HG02588 (cell line): ENCODE data around the gene LEAP2.
"Not testable (repeated sequence)": the region's sequence is repeated elsewhere in the genome, so short reads cannot be mapped to it uniquely, and the experiment has no call there.

Experiments
- ATAC-seq: cut with Tn5 transposase; IDR thresholded peaks from one replicate; pipeline ENCODE4 v1.9.1; 2021; ENCODE audit warnings: mild to moderate bottlenecking, moderate library complexity; ENCODE audit not compliant: unreplicated experiment

LEAP2 gene

GRCh38 chr5:132840313-132840712 is 33.2 kb upstream of the LEAP2 start:
- ATAC-seq, result no peak

DNA sequence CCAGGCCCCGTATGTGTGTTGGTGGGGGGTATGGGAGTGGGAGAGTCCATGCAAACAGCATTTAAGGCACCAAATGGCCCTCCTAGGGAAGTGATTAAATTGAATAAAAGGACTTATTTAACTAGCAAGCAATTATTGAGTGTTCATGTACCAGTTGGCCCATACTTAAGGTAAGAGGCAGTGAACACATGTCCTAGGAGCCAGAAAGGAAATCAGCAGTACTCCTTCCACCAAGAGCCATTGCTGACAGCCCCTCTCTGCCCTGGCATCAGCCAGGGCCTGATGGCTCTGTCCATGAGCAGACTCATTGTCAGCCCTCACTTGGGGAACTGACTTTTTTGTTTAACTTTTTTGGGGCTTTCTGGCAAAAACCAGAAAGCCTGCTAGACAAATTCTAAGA is 32.6 kb upstream of the LEAP2 start:
- no peak for ATAC-seq

DNA sequence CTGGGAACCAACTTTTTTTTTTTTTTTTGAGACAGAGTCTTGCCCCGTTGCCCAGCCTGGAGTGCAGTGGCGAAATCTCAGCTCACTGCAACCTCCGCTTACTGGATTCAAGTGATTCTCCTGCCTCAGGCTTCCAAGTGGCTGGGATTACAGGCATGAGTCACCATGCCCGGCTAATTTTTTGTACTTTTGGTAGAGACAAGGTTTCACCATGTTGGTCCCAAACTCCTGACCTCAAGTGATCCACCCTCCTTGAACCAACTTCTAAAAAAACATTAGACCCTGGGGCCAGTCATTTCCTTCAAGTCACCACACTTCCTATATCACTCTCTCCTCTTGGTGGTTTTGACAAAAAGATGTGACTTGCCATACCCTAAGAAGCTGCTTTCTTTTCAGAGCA is 32.2 kb upstream of the LEAP2 start:
- ATAC-seq, result no peak

DNA sequence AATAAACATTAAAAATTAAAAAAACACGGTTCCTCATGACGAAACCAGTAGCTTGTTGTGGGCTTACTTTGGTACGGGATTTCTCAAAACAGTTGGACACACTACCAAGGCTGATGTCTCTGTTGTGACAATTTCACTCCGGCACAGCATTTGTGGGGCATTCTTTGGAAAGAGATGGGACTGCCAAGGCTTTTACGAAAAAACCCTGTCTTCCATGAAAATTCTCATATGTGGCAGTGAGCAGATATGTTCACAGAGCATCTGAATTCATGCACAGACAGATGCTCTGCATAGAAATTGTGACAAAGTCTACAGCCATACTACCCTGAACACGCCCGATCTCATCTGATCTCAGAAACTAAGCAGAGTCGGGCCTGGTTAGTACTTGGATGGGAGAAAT is 25.2 kb upstream of the LEAP2 start:
- ATAC-seq, result no peak

DNA sequence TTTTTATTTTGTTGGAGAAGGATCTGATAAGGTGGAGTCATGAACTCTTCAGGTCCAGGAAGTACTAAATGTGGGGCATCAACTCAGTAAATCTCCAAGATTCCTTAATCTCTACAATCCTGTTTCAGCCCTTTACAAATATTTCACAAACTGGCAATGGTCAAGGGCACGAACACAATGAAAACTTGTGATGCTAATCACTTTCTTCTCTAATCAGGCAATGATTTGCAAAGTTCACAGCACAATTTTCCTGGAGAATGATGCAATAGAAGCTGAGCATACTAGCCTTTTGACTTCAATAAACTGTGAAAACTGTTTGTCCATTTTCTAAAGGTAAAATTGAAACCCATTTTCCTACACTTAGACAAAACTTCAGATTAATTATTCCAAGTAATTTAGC is 24.1 kb upstream of the LEAP2 start:
- ATAC-seq, result no peak

DNA sequence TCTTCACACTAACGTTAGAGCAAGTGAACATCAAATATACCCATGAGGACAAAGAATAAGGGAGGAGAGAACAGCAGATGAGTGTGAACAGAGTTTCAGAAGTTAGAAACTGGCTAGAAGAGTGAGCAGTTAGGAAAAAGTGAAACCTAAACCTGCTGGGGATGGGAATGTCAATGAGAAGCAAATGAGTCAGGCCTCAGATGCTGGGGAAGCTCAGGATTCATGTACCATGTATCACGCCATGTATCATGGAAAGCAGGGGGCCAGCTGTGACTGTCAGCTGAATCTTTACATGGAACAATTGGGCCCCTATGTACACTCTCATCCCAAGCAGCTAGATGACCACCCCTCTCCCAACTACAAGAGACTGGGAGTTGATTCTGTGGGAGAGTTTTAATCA is 23.4 kb upstream of the LEAP2 start:
- ATAC-seq, result no peak

DNA sequence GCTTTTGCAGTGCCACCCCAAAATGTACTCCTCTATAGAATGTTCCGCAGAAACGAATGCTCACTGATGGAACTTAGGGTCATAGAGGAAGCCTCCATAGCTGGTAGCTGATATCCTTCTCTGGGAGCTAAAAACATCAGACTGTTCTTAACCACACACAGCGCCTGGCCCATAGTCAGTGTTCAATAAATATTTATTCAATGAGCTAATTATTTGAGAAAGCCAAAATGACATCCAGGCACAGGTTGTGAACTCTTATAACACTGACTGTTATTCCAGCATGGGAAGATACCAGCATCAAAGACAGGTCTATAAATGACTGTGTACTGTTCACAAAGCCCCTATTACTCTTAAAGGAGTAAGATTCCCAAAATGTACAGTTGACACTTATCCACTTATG is 20.1 kb upstream of the LEAP2 start:
- ATAC-seq, result no peak

DNA sequence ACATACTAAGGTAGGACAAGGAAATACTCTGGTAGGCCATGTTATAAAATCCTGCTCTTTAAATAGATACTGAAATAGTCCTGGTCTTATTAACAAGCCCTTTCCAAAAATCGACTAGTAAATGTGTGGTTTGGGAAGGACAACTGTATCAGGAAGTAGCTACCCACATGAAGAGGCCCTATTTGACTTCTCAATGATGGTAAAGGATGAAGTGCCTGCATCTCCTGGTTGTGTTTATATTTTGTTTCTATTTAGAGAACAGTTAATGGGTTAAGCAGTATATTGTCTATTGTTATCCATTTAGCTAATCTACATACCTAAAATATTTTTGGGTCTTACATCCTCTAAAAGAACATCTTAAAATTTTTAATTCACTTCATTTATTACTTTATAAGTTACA is 19.7 kb upstream of the LEAP2 start:
- no peak for ATAC-seq

GRCh38 chr5:132854301-132854700 is 19.2 kb upstream of the LEAP2 start:
- no peak for ATAC-seq

GRCh38 chr5:132854992-132855391 is 18.5 kb upstream of the LEAP2 start:
- ATAC-seq, result not testable (repeated sequence)

GRCh38 chr5:132856011-132856410 is 17.5 kb upstream of the LEAP2 start:
- no peak for ATAC-seq

DNA sequence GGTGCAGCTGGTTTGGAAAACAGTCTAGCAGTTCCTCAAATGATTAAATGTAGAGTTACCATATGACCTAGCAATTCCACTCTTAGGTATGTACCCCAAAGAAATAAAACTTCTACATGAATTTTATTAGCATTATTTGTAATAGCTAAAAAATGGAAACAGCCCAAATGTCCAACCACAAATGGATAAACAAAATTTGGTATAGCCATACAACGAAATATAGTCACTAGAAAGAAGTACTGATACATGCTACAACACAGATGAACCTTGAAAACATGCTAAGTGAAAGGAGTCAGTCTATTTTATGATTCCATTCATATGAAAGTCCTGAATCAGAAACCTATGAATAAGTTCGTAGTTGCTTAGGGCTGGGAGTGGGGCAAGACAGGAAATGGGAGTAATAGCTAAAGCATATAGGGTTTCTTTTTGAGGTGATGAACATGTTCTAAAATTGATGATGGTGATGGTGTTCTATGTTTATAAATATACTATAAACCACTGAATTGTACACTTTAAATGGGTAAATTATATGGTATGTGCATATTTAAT is 13.5 kb upstream of the LEAP2 start:
- no peak for ATAC-seq

- ATAC-seq, result no peak
Observed at GRCh38 chr5:132860742-132861141, 12.7 kb upstream of the LEAP2 start.

- peak; percentile 18 for ATAC-seq
Observed at GRCh38 chr5:132865668-132866341, 7.7 kb upstream of the LEAP2 start.

DNA sequence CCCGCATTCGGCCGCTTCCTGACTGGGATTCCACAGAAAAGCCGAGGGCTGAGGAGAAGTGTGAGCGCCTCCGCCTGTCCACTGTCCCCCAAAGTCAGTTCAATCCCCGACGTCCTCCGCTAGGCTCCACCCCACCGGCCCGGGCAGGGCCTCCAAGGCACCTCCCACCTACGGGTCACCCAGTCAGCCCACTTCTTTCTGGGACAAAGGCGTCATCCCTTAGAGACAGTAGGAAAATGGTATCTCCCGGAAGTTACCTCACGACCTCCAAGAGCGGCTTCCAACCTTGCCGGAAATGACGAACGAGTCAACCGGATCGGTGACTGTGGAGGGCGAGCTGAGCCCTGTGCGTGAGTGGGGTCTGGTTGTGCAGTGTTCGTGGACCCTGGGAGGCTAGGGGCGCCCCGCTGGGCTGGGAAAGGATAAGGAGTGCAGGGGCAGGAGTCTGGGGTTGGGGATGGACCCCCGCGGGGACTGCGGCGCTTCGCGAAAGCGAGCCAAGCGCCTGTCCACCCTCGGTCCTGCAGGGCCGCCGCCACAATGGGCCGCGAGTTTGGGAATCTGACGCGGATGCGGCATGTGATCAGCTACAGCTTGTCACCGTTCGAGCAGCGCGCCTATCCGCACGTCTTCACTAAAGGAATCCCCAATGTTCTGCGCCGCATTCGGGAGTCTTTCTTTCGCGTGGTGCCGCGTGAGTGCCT is 7.0 kb upstream of the LEAP2 start, which contains the start of the genes GDF9 and UQCRQ:
GDF9 (minus strand) TSS at position 128 of the 704 bp plus-strand sequence. CDS start 1,936 bp downstream, outside the sequence.
UQCRQ (plus strand) TSS at position 301 of the 704 bp plus-strand sequence; CDS start at position 541, 240 bp downstream.
- peak; percentile 98 for ATAC-seq

GRCh38 chr5:132867046-132867451 is 6.4 kb upstream of the LEAP2 start:
- peak; percentile 18 for ATAC-seq

DNA sequence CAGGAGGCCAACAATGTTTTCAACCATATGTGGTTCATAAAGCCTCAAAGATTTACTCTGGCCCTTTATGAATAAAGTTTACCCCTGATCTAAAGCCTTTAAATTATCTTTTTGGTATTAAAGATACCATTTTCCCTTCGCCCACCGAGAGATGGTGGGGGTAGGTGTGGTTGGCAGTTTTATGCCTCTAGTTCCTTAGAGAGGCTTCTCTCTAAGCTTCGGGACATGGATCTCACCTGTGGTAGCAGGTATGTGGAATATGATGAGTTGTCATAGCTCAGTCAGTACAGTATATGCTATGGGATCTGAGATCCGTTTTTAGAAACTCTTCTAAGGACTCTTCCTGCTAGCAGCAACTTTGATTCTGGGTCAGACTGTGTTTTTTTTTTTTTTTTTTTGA is 4.7 kb upstream of the LEAP2 start:
- no peak for ATAC-seq

GRCh38 chr5:132870801-132871200 is 2.7 kb upstream of the LEAP2 start:
- ATAC-seq, result no peak

DNA sequence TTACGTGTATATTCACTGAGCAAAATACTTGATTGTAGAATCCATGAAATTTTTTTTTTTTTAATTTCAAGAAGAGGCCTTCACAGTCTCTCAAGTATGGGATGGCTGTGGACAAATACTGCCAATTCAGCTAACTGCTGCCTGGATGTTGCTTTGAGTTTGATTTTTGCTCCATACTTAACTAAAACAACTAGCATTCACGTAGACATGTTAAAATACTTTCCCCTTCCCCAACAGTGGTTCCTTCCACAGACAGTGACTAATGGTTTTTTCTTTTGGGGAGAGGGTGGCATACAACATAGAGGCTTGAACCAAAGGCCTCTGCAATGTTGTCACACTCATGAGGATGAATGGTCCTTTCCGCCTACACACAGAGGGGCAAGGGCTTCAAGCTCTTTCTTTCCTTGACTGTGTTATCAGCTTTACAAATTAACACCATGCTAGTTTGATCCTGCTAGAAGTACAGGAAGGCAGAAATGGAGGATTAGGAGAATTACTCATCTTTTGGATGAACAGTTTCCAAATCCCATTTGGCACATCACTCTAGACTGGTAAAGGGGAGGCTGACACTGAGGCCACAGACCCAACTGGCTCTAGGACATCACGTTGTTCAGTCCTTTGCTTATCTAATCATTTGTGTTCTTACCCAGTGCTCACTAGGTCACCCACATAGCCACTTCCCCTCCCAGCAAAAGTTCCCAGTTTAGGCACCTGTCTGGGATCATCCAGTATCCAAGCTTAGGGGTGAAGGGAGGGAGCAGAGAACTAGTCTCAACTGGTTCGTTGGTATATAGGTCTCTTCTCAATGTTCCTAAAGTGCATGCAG is 1.8 kb upstream of the LEAP2 start:
- ATAC-seq, result no peak

- ATAC-seq, result no peak
Observed at GRCh38 chr5:132872788-132873118, 715 bp upstream of the LEAP2 start.

DNA sequence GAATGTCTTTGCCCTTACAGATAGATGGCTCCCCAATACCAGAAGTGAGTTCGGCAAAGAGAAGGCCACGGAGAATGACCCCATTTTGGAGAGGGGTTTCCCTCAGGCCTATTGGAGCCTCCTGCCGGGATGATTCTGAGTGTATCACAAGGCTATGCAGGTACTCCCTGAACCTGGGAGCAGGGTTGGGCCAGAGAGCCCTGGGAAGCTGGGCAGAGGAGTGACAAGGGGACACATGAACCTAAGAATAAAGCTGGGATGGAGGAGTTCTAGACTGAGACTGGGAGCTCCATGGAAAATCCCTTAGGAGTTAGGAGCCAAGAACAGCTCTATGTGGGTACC is 433 bp downstream of the LEAP2 start:
- no peak for ATAC-seq
